ENCODE results near the gene SYNDIG1. TPM values are rescaled to one million over a fixed set of nuclear protein-coding genes. Genes with fewer than 3 reads are reported as not detected.
A peak's percentile ranks its signal among the peaks of the same experiment; 100 is the strongest.

SYNDIG1 gene
- total RNA-seq, 1 donor from 2014 or later, result 0.19 TPM

DNA sequence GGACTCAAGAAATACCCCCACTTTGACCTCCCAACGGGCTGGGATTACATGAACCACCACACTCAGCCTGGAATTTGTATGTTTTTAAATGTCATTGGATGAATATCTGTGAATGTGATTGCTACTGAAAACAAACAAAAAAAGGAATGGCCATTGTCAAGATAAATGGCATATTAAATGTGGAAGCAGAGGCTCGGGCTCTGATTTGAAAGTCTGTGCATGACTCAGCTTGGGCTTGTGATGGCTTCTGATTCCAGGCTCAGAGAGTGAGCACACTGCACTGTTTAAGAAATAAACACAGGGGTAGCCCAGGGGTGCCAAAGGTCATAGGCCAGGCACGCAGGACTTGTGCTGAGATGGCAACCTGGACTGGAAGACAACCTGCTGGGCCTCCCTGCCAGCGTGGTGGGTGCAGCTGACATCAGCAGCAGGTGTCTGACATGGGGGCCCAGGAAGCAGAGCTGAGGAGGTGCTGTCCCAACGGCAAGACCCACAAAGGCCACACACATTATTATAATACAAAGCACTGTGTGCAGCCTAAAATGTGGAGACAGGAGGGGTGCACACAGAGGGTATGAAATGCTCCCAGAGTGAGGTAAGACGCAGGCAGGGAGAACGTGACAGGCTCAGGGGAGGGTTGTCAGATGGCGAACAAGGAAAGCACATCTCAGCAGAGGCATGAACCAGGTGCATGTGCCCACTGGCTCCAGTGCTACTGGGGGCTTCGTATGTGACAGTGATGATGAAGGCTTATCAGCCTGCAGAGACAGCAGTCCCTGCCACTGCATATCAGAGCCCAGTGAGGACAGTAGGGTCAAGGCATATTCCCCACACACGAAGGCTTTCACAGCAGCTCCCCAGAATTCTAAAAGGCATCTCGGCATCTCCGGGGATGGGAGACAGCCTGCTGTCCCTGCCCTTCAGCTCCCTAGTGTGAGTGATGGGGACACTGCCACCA lies 169.4 kb downstream of the SYNDIG1 start:
- DNase-seq (ENCODE audit: low spot score, unreplicated experiment), result no peak
- Mint-ChIP-seq H3K9me3 (ENCODE audit: low read depth) (peaks cover 7% of the 10 kb centered on the region), H3K27ac (peak overlapping the region; percentile 26), H3K4me1 (ENCODE audit: low read depth) (peaks cover 27% of the 10 kb centered on the region), H3K36me3 (ENCODE audit: insufficient read depth) (no peaks in the 10 kb centered on the region), H3K27me3 (peaks cover 8% of the 10 kb centered on the region), H3K4me3 (ENCODE audit: low read depth) (no peak overlapping the region)
- TF ChIP-seq, protein P1, sequence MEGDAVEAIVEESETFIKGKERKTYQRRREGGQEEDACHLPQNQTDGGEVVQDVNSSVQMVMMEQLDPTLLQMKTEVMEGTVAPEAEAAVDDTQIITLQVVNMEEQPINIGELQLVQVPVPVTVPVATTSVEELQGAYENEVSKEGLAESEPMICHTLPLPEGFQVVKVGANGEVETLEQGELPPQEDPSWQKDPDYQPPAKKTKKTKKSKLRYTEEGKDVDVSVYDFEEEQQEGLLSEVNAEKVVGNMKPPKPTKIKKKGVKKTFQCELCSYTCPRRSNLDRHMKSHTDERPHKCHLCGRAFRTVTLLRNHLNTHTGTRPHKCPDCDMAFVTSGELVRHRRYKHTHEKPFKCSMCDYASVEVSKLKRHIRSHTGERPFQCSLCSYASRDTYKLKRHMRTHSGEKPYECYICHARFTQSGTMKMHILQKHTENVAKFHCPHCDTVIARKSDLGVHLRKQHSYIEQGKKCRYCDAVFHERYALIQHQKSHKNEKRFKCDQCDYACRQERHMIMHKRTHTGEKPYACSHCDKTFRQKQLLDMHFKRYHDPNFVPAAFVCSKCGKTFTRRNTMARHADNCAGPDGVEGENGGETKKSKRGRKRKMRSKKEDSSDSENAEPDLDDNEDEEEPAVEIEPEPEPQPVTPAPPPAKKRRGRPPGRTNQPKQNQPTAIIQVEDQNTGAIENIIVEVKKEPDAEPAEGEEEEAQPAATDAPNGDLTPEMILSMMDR (IDR thresholded peaks at IDR 0.05; ENCODE audit: unreplicated experiment), result no peak

DNA sequence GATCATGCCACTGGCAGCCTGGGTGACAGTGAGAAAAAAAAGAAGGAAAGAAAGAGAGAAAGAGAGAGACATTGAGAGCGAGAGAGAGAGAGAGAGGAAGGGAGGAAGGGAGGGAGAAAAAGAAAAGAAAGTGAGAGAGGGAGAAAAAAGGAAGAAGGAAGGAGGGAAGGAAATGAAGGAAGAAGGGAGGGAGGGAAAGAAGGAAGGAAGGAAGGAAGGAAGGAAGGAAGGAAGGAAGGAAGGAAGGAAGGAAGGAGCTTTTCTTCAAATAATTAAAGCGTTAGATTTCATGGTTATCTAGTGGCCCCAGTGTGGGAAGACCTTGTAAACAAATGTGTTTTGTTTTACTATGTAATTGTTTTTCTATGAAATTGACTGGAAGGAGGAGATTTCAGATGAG lies 170.8 kb downstream of the SYNDIG1 start:
- H3K36me3 Mint-ChIP-seq (ENCODE audit: insufficient read depth), result no peaks in the 10 kb centered on the region
- H3K4me1 Mint-ChIP-seq (ENCODE audit: low read depth), result peaks cover 16% of the 10 kb centered on the region
- TF ChIP-seq, protein P1 (IDR thresholded peaks at IDR 0.05; ENCODE audit: unreplicated experiment), result no peak
- H3K27me3 Mint-ChIP-seq, result peaks cover 4% of the 10 kb centered on the region
- H3K27ac Mint-ChIP-seq, result peak overlapping the region; percentile 51
- H3K4me3 Mint-ChIP-seq (ENCODE audit: low read depth), result no peak overlapping the region
- H3K9me3 Mint-ChIP-seq (ENCODE audit: low read depth), result peaks cover 7% of the 10 kb centered on the region
- DNase-seq (ENCODE audit: low spot score, unreplicated experiment), result no peak

DNA sequence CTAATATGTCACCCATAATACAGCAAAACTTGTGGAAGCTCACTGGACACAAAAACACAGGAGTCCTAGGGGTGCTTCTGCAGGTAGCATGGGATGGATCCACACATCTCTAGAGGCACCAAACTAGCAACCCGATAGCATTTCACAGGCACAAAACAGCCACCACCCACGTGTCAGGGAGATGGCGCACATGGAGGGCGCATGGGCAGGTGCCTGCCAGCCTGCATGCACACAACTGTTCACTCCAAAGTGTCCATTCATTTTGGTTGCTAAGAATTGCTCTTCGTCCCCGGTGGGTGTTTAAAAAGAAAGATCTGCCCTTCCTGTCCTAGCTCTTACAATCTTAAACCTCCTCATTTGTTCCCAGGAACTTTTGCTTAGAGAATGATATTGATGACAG lies 171.3 kb downstream of the SYNDIG1 start:
- DNase-seq (ENCODE audit: low spot score, unreplicated experiment), result no peak
- Mint-ChIP-seq H3K9me3 (ENCODE audit: low read depth) (peaks cover 7% of the 10 kb centered on the region), H3K4me3 (ENCODE audit: low read depth) (no peak overlapping the region), H3K36me3 (ENCODE audit: insufficient read depth) (no peaks in the 10 kb centered on the region), H3K27ac (no peak overlapping the region), H3K4me1 (ENCODE audit: low read depth) (peaks cover 14% of the 10 kb centered on the region), H3K27me3 (peaks cover 1% of the 10 kb centered on the region)
- TF ChIP-seq, protein P1 (IDR thresholded peaks at IDR 0.05; ENCODE audit: unreplicated experiment), result no peak

DNA sequence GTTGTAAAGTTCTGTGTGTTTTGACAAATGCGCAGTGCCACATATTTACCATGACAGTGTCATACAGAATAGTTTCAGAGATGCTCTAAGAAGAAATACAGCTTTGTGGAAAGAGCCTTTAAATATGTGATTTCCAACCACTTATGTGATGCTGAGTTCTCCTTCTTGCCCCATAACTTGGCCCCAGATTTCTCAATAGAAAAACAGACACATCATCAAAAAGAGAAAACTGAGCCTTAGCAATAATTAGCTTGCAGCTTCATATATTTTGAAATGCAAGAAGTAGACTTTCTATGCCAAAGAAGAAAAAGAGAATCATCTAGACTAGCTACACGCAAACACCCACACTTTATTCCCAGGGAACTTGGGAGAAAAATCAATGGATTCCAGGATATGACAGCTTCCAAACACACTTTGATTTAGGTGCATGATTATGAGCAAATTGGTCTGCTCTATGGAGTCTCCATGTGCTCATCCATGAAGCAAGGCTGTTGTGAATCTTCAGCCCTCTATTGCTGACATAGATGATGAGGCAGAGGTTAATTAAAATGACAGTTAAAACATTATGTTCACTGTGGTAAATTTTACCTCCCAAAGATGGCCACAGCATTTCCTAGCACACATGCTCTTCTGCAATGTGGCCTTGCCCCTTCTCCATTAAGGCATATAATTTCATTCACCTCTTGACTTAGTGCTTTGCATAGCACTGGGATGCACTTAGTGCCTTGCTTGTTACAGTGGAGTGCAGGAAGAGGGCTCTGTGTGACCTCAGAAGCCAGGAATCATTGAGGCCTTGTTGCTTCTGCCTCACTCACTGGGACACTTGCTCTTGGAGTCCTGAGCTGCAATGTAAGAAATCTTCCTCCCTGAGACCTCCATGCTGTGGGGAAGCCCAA lies 174.6 kb downstream of the SYNDIG1 start:
- H3K36me3 Mint-ChIP-seq (ENCODE audit: insufficient read depth), result no peaks in the 10 kb centered on the region
- no peak overlapping the region for H3K4me3 Mint-ChIP-seq (ENCODE audit: low read depth)
- no peaks in the 10 kb centered on the region for H3K4me1 Mint-ChIP-seq (ENCODE audit: low read depth)
- no peak for DNase-seq (ENCODE audit: low spot score, unreplicated experiment)
- peaks cover 6% of the 10 kb centered on the region for H3K27me3 Mint-ChIP-seq
- TF ChIP-seq, protein P1 (IDR thresholded peaks at IDR 0.05; ENCODE audit: unreplicated experiment), result no peak
- no peak overlapping the region for H3K27ac Mint-ChIP-seq
- H3K9me3 Mint-ChIP-seq (ENCODE audit: low read depth), result peaks cover 7% of the 10 kb centered on the region

DNA sequence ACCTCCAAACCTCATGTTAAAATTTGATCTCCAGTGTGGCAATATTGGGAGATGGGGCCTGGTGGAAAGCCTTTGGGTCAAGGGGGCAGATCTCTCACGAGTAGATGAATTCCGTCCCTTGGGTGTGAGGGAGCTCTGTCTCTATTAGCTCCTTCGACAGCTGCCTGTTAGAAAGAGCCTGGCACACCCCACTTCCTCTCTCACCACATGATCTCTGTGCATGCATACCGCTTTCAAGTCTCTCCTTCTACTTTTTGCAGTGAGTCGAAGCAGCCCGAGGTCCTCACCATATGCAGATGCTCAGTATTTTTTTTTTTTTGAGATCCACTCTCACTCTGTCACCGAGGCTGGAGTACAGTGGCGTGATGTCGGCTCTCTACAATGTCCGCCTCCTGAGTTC lies 176.9 kb downstream of the SYNDIG1 start:
- Mint-ChIP-seq H3K27ac (no peak overlapping the region), H3K4me3 (ENCODE audit: low read depth) (no peak overlapping the region), H3K36me3 (ENCODE audit: insufficient read depth) (no peaks in the 10 kb centered on the region), H3K27me3 (peaks cover 6% of the 10 kb centered on the region), H3K4me1 (ENCODE audit: low read depth) (no peaks in the 10 kb centered on the region), H3K9me3 (ENCODE audit: low read depth) (peaks cover 7% of the 10 kb centered on the region)
- DNase-seq (ENCODE audit: low spot score, unreplicated experiment), result no peak
- TF ChIP-seq, protein P1 (IDR thresholded peaks at IDR 0.05; ENCODE audit: unreplicated experiment), result no peak

Data from progenitor cell of endocrine pancreas (in vitro differentiated cells).